GM18858 (cell line): ENCODE measurements around the gene TLN1.
A peak's percentile ranks its signal among the peaks of the same experiment; 100 is the strongest.

Experiments used
- ATAC-seq: cut with Tn5 transposase; IDR thresholded peaks from one replicate; pipeline ENCODE4 v1.9.1; 2021; ENCODE audit not compliant: unreplicated experiment

The TLN1 gene

GRCh38 chr9:35711501-35712428 lies 20.2 kb downstream of the TLN1 start:
- ATAC-seq, result no peak

- ATAC-seq, result no peak
These were observed 21.0 kb downstream of the TLN1 start for GRCh38 chr9:35710818-35711500.

GRCh38 chr9:35708146-35708545 lies 23.8 kb downstream of the TLN1 start:
- ATAC-seq, result no peak

GRCh38 chr9:35706951-35707350 lies 25.0 kb downstream of the TLN1 start:
- ATAC-seq, result no peak

GRCh38 chr9:35705836-35706430 lies 26.1 kb downstream of the TLN1 start:
- no peak for ATAC-seq

GRCh38 chr9:35705372-35705771 lies 26.6 kb downstream of the TLN1 start:
- no peak for ATAC-seq

GRCh38 chr9:35703906-35704672 lies 27.9 kb downstream of the TLN1 start:
- no peak for ATAC-seq

- no peak for ATAC-seq
These were observed 29.3 kb downstream of the TLN1 start for GRCh38 chr9:35702696-35703095.

GRCh38 chr9:35700942-35701341 lies 31.1 kb downstream of the TLN1 start:
- ATAC-seq, result no peak

GRCh38 chr9:35700031-35700430 lies 32.0 kb downstream of the TLN1 start:
- no peak for ATAC-seq

- ATAC-seq, result no peak
These were observed 33.8 kb downstream of the TLN1 start for GRCh38 chr9:35698231-35698630.

- no peak for ATAC-seq
These were observed 34.5 kb downstream of the TLN1 start for GRCh38 chr9:35697486-35697885.

GRCh38 chr9:35696520-35697215 lies 35.3 kb downstream of the TLN1 start:
- peak; percentile 72 for ATAC-seq

GRCh38 chr9:35695943-35696401 lies 36.0 kb downstream of the TLN1 start:
- ATAC-seq, result no peak

- ATAC-seq, result no peak
These were observed 40.2 kb downstream of the TLN1 start for GRCh38 chr9:35691757-35692301.

GRCh38 chr9:35691334-35691650 lies 40.7 kb downstream of the TLN1 start:
- no peak for ATAC-seq

- no peak for ATAC-seq
These were observed 41.2 kb downstream of the TLN1 start for GRCh38 chr9:35690614-35691333.

GRCh38 chr9:35690294-35690613 lies 41.7 kb downstream of the TLN1 start:
- no peak for ATAC-seq

GRCh38 chr9:35689542-35690293 lies 42.3 kb downstream of the TLN1 start, which contains the start of gene TPM2:
Gene TPM2, minus strand, starts transcription at chr9:35689925. Its CDS starts 108 bp downstream, at chr9:35689817.
- ATAC-seq, result no peak
